ENCODE data around the gene SLC66A2.
"Not testable (repeated sequence)": the region's sequence is repeated elsewhere in the genome, so short reads cannot be mapped to it uniquely, and the experiment has no call there.

SLC66A2 gene

GRCh38 chr18:79951545-79952455 is at the start of gene SLC66A2:
Gene SLC66A2, minus strand, starts transcription at chr18:79951653. Its CDS starts 727 bp downstream, at chr18:79950926.
- DNase-seq: peak; percentile 96

- no peak for DNase-seq
Measured at GRCh38 chr18:80000877-80001276, 49.4 kb upstream of the SLC66A2 start.

GRCh38 chr18:79999701-80000100 is 48.2 kb upstream of the SLC66A2 start:
- DNase-seq: not testable (repeated sequence)

- no peak for DNase-seq
Measured at GRCh38 chr18:79991494-79991893, 40.0 kb upstream of the SLC66A2 start.

- no peak for DNase-seq
Measured at GRCh38 chr18:79989195-79989497, 37.7 kb upstream of the SLC66A2 start.

GRCh38 chr18:79988451-79989194 is 37.2 kb upstream of the SLC66A2 start, which contains the start of gene TXNL4A:
Gene TXNL4A, minus strand, starts transcription at chr18:79988563. Its CDS starts 171 bp downstream, at chr18:79988392.
- DNase-seq: peak; percentile 97

- DNase-seq: peak; percentile 90
Measured at GRCh38 chr18:79988071-79988450, 36.6 kb upstream of the SLC66A2 start.

GRCh38 chr18:79987566-79987965 is 36.1 kb upstream of the SLC66A2 start:
- DNase-seq: peak; percentile 52

GRCh38 chr18:79986726-79987125 is 35.3 kb upstream of the SLC66A2 start:
- peak; percentile 36 for DNase-seq

GRCh38 chr18:79985172-79985571 is 33.7 kb upstream of the SLC66A2 start:
- DNase-seq: no peak

GRCh38 chr18:79983793-79984192 is 32.3 kb upstream of the SLC66A2 start:
- DNase-seq: no peak

- DNase-seq: no peak
Measured at GRCh38 chr18:79983253-79983652, 31.8 kb upstream of the SLC66A2 start.

GRCh38 chr18:79982736-79983135 is 31.3 kb upstream of the SLC66A2 start:
- peak; percentile 50 for DNase-seq

- no peak for DNase-seq
Measured at GRCh38 chr18:79980585-79980984, 29.1 kb upstream of the SLC66A2 start.

- no peak for DNase-seq
Measured at GRCh38 chr18:79979843-79980242, 28.4 kb upstream of the SLC66A2 start.

- DNase-seq: no peak
Measured at GRCh38 chr18:79975985-79976680, 24.7 kb upstream of the SLC66A2 start.

- no peak for DNase-seq
Measured at GRCh38 chr18:79975043-79975442, 23.6 kb upstream of the SLC66A2 start.

- no peak for DNase-seq
Measured at GRCh38 chr18:79974025-79974654, 22.7 kb upstream of the SLC66A2 start.

- DNase-seq: no peak
Measured at GRCh38 chr18:79973517-79973916, 22.1 kb upstream of the SLC66A2 start.

- no peak for DNase-seq
Measured at GRCh38 chr18:79972720-79973119, 21.3 kb upstream of the SLC66A2 start.

- DNase-seq: no peak
Measured at GRCh38 chr18:79971986-79972385, 20.5 kb upstream of the SLC66A2 start.

- no peak for DNase-seq
Measured at GRCh38 chr18:79971211-79971952, 19.9 kb upstream of the SLC66A2 start.

Measured in NCI-H69 (cell line).